Activated effector memory CD4-positive, alpha-beta T cell treated with Interleukin-2 at 50 U/mL for 16 hours (primary cell): ENCODE data around the gene PLCXD3.

ENCODE experiments used
- DNase-seq: peaks from one replicate; pipeline ENCODE4 v3.0.0-alpha.2; 2020

PLCXD3 gene

DNA sequence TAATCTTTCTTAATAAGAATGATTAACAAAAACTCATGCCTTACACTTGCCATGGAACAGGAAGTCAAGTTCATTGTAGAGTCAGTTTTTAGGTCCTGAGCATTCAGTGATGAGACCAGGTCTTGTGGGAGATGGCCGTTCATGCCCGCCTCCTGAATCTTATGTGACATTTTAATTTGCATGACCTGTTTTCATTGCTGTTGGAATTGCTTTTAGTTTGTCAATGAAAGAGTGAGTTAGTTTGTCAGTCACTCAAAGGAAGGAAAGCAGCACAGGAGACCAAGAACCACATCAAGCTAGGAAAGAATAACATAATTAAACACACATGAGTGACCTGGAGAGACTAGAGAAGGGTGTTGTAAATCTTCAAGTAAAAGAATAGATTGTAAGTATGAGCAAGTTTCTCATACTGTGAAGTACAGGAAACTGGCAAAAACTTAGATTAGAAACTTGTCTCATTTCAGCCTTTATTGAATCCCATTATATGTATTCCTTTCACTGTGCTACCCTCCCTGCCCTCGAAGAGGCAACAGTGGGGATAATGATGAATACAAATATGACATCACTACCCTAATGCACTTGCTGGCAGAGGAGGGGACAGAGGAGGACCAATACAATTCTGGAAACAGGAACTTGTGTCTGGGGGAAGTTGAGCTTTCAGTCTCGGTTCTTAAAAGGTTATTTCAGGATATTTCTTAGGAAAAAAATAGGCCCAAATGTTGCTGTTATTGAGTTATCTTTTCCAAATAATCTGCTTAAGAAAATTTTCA, 232.7 kb downstream of the PLCXD3 start:
- DNase-seq, result no peak

DNA sequence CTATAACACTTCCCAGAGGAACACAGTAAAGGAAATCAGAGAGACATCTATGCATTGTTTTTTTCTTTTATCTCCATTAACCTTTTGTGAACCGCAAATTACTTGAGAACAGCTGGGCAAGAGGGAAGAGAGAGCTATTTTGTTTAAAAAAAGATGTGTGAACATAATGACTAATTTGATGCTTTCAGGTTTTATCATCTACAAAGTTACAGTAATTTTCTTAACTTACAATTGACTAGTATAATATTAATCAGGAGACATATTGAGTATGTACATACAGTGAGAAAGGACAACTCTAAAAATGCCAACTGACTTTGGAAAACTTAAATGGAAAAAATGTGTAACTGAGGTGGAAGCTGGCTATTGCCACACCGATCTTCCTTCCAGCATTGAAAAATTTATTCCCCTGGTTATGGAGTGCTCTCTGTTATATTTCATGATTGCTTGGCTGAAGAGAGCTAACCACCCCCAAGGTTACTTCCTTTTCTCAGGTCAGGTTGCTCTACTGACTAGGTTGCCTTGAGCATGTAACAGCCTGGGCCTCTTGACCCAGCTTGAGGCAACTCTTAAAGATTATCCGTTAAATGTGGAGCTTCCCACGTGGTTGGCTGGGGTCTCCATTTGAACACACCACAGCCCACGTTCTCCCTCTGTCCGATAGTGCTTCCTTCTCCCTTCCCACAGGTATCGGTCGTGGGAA, 234.4 kb downstream of the PLCXD3 start:
- no peak for DNase-seq

DNA sequence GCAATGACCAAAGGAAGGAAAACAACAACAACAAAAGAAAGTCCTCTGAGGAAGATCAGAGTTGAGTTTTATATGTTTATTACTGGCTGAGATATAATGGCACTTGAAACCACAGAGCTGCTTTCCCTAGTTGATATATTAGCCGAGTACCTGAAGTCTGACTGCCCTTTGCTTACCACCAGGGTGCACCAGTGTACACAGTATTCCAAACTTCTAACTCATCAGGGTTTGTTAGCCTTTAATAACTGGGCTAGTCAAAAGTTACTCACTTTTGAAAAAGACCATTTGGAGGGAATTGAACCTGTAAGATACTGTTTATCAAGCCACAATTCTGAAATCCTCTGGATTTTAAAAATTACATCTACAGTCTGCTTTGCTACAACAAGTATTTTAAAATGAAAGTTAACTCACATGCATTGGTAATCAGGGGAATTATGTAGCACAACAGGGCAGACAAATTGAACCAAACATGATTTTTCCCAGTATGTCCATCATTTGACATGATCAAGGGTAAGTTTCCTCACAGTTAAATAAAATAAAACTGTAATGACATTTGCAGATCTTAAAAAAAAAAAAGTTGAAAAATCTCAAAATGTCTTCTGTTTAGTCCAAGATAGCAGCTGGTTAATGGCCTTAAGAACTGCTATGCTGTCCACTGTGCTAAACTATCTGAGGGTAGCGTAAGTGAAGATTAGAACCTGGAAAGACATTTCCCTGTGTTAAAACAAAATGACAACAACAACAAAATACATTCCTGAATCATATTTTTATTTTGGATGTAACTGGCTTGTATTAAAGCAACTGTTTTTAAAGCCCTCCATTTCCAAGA, 239.8 kb downstream of the PLCXD3 start:
- no peak for DNase-seq

DNA sequence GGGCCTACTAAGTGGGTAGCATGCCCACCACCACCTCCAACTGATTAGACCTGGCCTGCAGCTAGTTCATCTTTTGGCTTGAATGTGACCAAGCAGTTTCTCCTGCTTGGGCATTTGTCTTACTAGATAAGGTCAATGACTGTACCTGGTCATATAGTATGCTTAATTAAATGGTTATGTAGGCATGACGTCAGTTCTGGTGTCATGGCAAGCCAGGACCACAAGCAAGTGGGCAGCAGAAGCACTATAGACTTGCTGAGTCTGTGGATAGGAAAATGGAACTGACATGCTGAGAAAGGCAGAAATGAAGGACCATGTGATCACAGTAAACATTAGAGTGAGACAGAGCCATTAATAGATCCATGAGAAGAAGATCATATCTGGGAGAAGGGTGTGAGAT, 241.5 kb downstream of the PLCXD3 start:
- DNase-seq, result no peak

DNA sequence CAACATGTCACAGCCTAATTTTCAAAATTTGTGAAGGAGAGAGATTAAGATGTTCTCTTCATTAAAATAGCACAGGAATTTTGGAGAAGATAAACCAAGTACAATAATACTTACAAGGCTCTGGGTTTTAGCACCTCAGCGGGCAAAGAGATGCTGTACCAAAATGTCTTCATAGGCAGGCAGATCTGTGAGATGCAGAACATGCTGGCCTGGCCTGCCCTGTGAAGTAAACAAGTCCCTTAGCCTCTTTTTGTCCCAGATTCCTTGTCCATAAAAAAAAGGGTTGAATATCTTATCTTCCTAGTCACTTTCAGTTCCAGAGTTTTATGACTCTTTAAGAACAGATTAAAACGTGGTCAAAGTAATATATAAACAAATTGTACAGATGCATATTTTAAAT, 244.0 kb downstream of the PLCXD3 start:
- no peak for DNase-seq

DNA sequence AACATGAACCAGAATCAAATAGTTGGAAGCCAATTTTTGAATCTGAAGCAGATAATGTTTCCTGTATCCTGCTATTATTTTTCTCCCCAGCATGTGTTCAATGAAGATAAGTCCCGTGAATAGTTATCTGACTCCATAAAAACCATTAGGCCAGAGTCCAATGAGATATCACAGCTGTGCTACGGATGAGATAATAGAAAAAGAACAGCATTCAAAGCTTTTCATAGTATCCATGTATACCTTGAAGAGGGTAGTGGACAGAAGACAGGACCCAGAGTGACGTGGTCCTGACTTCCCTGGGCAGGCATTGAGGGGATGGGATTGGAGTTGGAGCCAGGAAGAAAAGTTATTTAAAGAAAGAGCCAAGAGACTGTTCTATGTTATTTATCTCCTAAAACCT, 246.4 kb downstream of the PLCXD3 start:
- DNase-seq, result no peak

DNA sequence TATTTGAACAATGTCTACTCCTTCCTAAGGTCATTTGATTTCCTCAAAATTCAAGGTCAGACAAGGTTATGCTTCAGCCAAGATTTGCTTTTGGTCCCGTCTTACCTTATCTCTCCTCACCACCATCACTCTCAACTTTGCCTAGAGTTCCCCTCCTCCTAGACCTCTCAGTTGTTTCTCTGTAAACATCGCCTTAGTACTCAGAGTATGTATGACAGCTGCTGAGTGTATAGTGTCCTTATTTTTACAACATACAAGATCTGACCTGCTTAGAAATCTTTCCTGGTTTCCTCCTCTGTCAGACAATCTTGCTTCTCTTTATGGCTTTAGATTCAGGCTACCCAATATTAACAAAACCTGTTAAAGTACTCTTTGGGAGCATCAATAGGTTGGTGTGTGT, 247.1 kb downstream of the PLCXD3 start:
- no peak for DNase-seq
